HEK293 (cell line): ENCODE measurements around the gene CCDC146.
"Not testable (repeated sequence)": the region's sequence is repeated elsewhere in the genome, so short reads cannot be mapped to it uniquely, and the experiment has no call there.

Experiments
- ATF2 ChIP-seq: fragments of 450-650 bp; formaldehyde crosslinking; IDR thresholded peaks from 2 replicates; pipeline ENCODE4 v1.5.1; 2016; ENCODE audit warnings: missing biosample characterization, missing genetic modification characterization, low read depth
- KLF1 ChIP-seq: fragments of 450-650 bp; formaldehyde crosslinking; IDR thresholded peaks from 2 replicates; pipeline ENCODE4 v1.5.1; 2016; ENCODE audit warnings: missing biosample characterization, missing genetic modification characterization
- TCF7L2 ChIP-seq: IDR thresholded peaks from 2 replicates; pipeline ENCODE4 v1.6.1; 2011; ENCODE audit warnings: low read depth, mild to moderate bottlenecking, inconsistent platforms, low read length, moderate library complexity, borderline replicate concordance
- ZNF302 ChIP-seq: fragments of 450-650 bp; formaldehyde crosslinking; IDR thresholded peaks from 2 replicates; pipeline ENCODE4 v1.5.1; 2016; ENCODE audit warnings: missing biosample characterization, missing genetic modification characterization, low read depth
- ZNF707 ChIP-seq: fragments of 450-650 bp; formaldehyde crosslinking; IDR thresholded peaks from 2 replicates; pipeline ENCODE4 v1.5.1; 2016; ENCODE audit warnings: missing biosample characterization, missing genetic modification characterization

- TF ChIP-seq ZNF302 (tag by site-specific recombination); ZNF707 (tag by site-specific recombination); KLF1 (tag by site-specific recombination); TCF7L2; ATF2: not testable (repeated sequence)
Observed at GRCh38 chr7:77228795-77229194, 106.4 kb downstream of the CCDC146 start.
